Cardiac septum (tissue), 1 donor: ENCODE data around the gene TBC1D14. TPM values are rescaled to one million over a fixed set of nuclear protein-coding genes. Genes with fewer than 3 reads are reported as not detected.
"Not testable (repeated sequence)": the region's sequence is repeated elsewhere in the genome, so short reads cannot be mapped to it uniquely, and the experiment has no call there.

ENCODE experiments used
- DNase-seq: peaks from one replicate; pipeline ENCODE4 v3.0.0-alpha.2; 2020; ENCODE audit warnings: low spot score
- intact Hi-C: fragments of 100-400 bp; cut with DNase I; formaldehyde crosslinking; loops from one replicate; pipeline ENCODE4 v1.14.0; 2022
- total RNA-seq: library from RNA; stranded (reverse); fragmentation: NEBNext Ultra II Directional; extraction: Animal tissue kit (Norgen Biotek cat#: 25700); gene quantifications from one replicate; pipeline ENCODE4 v1.2.1, GENCODE V29; 2021
- donor health status: DM: no; HTN: no; CAD: no.

Gene TBC1D14
- total RNA-seq, 1 donor from 2014 or later, result 30.8 TPM

DNA sequence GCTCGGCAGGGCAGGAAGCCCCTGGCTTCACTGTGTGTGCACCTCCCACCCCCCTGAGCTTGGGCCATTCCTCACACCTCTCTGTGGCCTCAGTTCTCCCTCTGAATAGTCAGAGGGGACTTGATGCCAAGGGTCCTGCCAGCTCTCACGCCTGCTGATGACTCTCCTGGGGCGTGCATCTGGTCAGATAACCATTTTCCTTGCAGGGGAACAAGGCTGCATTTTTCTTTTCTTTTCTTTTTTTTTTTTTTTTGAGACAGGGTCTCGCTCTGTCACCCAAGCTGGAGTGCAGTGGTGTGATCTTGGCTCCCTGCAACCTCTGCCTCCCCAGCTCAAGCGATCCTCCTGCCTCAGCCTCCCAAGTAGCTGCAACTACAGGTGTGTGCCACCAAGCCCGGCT lies 3.1 kb upstream of the TBC1D14 start:
- intact Hi-C loops, DNase-seq: not testable (repeated sequence)

DNA sequence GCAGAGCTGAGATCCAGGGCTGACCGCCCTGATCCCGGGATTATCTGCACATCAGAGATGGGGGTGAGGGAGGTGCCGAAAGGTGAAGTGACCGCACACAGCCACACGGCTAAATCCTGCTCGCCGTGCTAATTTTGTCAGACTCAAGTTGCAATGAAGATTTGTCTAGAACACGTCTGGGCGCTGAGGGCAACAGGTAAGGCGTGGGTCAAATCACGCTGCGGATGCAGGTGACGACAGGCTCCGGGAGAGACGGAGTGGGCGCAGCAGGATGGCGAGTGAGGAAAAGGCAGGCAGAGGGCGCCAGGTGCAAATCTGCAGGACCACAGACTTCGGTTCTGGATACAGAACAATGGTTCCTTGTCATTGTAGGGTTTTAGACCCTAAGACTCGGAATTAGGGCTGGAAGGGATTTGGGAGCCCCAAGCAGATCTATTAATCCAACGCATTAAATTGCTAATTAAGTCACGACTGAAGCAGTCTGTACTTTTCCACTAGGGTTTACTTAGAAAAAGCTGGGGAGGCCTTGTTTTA lies 1.9 kb upstream of the TBC1D14 start:
- intact Hi-C loops, result no loop called here

DNA sequence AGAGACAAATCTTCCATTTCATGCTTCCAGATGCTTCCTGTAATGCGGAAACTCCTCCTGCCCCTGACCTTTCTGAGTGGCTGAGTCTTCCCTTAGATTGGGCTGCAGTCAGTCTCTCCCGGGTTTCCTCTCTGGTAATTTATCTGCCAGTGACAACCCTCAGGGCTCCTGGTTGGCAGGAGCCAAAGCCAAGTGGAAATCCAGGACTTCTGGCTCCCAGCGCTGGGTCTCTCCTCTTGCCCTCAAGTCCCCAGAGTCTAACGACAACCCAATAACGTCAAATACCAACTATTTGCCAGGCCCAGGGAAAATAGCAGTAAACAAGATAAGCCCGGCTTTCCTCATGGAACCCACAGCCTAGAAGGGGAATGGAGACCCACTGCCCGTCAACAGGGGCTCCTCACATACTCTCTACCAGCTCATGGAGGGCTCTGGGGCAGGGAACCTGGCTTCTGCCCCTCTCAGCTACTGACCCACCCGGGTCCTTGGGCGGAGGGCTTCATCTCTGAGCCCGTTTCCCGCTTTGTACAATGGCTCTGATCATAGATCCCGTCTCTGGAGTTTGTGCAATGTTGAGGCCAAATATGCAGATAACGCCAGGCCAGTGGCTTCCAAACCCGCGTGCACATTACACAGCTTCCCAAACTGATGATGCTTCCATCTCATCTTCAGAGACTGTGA lies 1.1 kb upstream of the TBC1D14 start:
- intact Hi-C loops, result loop anchor here (1.0 kb wide), 2 partner anchors 79 to 160 kb away; partner anchors contain the start of gene GRPEL1
- no peak for DNase-seq

More for the DNA sequence above, 1.9 kb upstream of the TBC1D14 start:
- DNase-seq, result no peak

DNA sequence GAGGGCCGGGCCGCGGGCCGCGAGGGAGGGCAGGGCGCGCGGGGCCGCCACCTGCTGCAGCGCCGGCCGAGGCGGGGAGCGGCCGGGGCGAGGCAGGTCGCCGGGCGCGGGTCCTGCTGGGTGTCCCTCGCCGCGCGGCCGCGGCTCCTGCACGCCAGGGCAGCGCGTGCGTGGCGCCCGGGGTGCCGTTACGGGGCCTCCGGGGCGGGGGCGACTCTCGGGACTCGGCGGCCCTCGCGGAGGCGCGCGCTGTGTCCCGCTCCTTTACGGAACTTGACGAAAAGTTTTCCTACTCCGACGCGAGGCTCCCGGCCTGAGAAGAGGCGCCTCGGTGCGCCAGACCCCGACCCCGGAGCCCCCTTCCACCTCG lies 329 bp downstream of the TBC1D14 start:
- DNase-seq, result no peak
- intact Hi-C loops, result loop anchor here (1.0 to 5.0 kb wide), 3 partner anchors 62 to 158 kb away; partner anchors contain the start of gene GRPEL1

DNA sequence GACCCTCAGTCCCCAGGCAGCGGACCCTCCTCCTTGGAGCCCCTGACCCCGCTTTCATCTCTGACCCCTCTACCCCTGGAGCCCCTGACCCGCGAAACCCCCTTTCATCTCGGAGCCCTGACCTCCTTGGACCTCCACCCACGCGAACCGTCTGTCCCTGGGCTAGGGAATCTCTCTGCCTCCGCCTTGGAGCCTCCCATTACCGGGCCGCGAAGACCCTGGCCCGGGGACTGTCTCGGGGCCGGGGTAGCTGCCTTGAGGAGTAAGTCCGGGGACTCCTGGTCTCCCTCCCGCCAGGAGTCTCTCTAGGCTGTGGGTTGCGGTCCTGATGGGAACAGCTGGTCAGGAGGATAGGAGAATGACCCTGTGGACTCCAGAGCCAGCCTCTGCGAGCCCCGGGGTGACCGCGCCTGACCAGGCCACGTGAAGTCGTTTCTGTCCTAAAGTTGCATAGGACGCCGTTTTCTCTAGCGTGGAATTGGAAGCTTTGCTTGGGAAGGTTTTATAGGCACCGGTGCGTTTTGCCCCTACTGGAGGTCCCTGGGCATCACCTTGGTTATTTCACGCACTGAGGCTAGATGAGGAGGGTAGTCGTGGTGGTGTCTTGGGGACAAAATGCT lies 824 bp downstream of the TBC1D14 start:
- intact Hi-C loops, result loop anchor here (5.0 kb wide), 1 partner anchor 62 kb away; no protein-coding TSS in a partner anchor
- no peak for DNase-seq

DNA sequence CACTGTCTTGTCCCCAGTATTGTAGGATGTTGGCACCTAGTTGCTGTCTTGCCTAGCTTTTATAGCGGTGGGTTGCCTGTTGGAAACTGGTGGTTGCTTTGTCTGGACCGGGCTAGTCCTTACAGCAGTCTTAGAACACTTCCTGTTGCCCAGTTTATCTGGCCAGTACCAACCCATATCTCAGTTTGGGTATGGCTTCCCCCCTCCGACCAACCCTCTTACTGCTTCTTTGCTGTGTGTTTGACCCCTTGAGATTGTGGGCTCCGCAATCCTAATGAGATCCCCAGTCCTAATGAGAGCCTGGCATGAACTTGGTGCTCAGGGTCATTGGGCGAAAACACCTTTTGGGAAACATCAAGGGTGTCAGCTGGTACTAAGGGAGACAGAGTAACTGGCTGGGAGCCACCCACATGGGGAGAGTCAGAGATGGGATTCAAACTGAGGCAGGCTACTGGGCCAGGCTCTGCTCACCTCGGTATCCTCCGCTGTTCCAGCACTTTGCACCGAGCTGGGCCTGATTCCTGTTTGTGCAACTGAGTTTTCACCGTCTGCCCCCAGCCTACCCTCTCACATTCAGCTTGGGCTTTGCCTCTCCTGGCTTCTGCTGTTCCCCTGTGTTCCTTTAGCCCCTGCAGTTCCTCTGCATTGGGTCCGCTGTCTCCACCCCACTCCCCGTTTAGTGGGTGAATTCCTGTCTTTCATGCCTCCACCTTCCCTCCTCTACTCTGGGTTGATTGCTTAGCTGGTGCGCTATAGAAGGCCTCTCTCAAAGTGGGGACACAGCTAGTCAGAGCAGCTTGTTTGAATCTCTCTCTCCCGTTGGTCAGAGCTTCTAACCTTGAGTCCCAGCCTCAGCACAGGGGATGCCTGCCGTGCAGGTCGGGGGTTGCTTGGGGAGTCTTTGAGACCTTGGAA lies 1.6 kb downstream of the TBC1D14 start:
- intact Hi-C loops, result loop anchor here (5.0 kb wide), 1 partner anchor 61 kb away; no protein-coding TSS in a partner anchor
- DNase-seq, result no peak

DNA sequence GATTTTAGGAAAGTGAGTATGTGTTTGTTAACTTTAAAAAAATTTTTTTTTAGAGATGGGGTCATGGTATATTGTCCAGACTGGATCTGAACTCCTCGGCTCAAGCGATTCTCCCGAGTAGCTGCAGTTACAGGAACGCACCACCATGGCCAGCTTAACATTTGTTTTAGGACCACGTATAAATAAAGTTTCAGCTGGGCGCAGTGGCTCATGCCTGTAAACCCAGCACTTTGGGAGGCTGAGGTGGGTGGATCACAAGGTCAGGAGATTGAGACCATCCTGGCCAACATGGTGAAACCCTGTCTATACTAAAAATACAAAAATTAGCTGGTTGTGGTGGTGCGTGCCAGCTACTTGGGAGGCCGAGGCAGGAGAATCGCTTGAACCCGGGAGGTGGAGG lies 2.3 kb downstream of the TBC1D14 start:
- not testable (repeated sequence) for DNase-seq
- intact Hi-C loops, result loop anchor here (5.0 kb wide), 1 partner anchor 60 kb away; no protein-coding TSS in a partner anchor

DNA sequence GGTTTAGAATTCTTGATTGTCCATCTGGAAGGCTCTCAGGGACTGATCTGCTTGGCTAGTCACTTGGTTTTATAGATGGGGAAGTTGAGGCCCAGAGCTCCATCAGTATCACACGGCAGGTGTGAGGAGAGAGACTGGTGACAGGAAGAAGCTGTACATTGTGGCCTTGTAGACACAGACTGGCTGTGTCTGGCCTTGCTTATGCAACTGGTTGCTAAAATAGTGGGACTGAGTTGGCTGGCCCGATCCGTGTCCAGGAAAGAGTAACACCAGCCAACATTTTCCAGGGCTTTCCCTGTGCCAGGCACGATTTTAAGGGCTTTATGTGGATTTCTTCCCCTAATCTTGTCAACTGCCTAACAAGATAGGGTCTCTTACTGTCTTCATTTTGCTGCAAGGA lies 2.8 kb downstream of the TBC1D14 start:
- DNase-seq, result no peak

DNA sequence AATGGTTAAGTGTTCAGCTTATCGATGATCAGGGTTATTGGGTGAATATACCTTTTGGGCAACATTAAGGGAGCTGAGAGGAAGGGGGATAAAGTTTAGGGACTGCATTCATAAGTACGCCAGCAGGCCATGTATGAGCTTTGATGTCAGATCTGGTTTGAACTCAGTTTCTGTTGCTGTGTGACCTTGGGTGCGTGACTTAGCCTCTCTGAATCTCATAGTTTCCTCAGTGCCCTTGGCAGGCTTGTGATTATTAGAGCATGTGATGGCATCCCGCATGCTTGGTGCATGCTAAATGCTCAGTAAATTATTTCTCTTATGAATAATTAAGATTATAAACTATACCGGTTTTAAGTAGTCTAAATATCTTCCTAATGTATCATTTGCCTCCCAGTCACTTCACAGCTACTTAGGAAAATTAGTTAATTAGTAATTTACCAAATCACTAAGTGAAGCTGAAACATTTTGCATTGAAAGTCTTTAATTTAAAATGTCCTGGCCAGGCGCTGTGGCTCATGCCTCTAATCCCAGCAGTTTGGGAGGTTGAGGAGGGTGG lies 3.8 kb downstream of the TBC1D14 start:
- DNase-seq, result no peak
- intact Hi-C loops, result loop anchor here (5.0 kb wide), 1 partner anchor 59 kb away; no protein-coding TSS in a partner anchor

More for the DNA sequence above, 2.8 kb downstream of the TBC1D14 start:
- intact Hi-C loops, result loop anchor here (5.0 kb wide), 1 partner anchor 60 kb away; no protein-coding TSS in a partner anchor

DNA sequence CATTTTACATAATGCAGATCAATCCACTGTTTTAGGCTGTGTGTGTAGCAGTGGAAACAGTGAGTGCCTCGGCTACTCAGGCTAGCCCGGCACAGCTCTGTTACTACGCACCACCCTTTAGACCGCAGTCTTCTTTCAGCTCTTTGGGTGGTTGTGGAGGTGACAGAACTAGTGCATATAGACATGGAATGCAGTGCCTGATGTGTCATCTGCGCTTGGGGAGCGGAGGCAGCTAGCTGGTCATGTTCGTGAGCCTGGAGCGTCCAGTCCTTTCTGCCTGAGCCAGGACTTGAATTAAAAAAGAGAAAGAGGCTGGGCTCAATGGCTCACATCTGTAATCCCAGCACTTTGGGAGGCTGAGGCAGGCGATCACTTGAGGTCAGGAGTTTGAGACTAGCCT lies 4.8 kb downstream of the TBC1D14 start:
- no peak for DNase-seq
- intact Hi-C loops, result loop anchor here (5.0 kb wide), 1 partner anchor 58 kb away; no protein-coding TSS in a partner anchor

DNA sequence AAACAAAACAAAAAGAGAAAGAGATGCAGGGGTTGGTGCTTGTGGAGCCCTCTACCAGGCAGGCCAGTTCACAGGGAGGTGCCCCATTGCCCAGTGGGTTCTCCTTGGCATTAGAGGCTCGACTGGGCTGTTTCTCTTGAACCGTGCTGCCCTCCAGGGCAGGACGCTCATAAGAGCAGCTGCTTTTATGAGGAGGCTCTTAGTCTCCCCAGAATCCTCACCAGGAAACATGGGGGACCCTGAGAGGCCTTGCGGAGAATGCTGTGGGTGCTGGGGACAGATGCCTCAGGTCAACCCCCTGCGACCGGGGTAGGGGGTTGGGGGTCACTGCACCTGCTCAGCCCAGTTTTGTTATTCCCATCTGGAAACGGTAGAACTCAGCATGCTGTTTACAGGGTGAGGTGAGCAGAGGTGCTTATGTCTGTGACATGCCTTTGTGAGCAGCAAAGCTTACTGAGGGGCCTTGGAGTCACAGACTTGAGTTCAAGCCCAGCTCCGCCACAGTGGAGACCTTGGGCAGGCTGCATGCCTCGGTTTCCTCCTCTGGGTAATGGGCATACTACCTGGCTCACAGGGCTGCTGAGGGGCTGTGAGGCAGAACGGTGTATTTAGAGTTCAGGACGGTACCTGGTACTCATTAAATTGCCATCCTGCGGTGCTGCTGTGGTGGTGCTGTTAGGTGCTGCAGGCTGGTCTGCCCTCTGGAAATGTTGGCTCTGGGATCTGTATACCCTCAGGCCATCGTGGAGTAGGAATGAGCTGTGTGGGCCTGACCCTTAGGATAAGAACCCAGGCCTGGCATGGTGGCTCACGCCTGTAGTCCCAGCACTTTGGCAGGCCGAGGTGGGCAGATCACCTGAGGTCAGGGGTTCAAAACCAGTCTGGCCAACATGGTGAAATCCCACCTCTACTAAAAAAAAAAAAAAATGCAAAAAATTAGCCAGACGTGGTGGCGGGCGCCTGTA lies 5.7 kb downstream of the TBC1D14 start:
- intact Hi-C loops, result no loop called here
- DNase-seq, result no peak

DNA sequence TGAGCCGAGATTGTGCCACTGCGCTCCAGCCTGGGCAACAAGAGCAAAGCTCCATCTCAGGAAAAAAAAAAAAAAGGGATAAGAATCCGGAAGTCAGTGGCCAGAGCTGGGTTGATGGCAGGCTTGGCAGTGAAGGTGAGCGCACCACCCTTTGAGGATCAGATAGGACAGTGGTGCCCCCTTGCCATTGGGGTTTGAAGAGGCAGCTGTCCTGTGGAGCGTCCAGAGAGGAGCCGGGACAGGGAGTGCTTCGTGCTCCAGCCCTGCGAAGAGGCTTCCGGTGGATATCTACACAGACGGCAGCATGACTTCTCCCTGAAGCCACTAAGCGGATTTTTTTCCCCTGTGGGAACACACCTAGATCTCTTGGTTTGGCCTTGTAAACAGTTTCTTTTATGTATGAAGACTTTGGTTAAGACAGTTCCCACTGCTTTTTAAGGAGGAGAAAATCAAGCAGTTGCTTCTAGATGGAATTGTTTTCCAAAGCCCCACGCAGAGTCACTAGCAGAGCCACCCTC lies 6.5 kb downstream of the TBC1D14 start:
- intact Hi-C loops, result no loop called here
- no peak for DNase-seq

DNA sequence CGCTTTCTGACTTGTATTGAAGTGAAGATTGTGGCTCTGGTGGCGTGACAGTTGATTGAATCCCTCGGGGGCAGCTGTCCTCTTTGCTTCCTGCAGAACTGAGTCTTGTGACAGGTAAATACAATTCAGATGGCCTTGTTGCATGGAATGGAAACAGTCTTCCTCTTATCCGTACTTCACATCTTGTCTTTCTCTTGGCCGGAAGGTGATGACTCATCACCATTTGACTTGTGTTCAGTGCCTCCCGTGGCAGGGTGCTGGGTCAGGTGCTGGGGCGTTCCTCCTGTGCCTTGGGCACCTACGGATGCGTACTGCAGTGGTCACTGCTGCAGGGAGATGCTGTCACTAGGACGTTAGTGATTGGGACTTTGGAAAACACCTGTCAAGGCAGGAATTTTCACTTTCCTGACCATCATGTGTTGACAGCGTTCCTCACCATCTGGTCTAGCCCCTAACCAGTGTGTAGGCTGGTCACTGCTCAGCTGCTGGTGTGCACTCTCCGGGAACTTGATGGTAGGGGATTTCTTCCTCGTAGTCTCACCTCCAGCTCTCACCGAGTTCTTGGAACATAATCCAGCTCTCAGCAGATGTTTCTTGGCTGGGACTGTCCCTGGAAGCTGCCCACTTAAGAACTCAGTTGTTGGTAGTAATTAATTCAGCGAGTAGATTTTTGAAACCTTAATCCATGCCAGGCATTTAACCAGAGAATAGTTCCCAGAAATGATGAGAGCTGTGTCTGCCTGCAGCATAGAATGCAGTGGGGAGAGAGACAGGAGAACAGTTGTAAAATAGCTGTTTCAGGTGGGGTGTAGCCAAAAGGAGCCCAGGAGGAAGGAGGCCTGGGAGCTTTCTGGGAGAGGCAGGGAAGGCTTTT lies 7.2 kb downstream of the TBC1D14 start:
- intact Hi-C loops, result no loop called here
- peak; percentile 94 for DNase-seq

DNA sequence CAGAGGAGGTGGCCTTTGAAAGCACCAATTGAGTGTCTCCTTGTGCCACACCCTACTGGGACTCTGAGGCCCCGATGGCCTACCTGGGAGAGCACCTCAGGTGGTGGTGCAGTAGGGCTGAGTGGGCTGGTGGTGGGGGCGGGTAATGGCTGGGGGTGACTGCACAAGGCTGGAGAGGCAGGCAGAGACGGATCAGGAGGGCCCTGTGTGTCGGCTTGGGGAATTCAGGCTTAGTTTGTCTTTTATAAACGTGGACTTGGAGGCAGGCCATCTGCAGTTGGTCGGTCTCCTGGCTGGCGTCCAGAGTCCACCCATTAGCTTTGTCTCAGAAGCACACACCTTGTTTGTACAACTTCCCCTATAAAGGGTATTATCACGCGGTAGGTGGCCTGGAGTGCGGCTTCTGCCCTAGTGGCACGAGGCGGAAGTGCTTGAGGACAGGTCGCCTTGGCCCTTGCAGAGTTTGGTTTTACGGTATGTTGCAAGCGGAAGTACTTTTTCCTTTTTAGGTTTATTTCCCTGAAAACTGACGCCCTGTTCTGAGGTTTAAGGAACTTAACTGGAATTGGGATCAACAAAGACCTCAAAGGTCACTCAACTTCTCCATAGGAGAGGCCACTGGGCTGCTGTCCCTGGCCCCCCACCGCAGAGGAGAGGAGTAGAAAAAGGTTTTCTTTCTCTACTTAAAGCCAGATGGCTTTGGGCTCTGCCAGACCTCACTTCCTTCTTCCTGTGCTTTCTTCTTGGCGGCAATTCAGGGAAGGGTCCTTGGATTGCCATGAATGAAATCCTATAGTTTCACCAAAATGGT lies 8.0 kb downstream of the TBC1D14 start:
- intact Hi-C loops, result loop anchor here (1.0 kb wide), 1 partner anchor 26 kb away; no protein-coding TSS in a partner anchor
- DNase-seq, result peak; percentile 93

DNA sequence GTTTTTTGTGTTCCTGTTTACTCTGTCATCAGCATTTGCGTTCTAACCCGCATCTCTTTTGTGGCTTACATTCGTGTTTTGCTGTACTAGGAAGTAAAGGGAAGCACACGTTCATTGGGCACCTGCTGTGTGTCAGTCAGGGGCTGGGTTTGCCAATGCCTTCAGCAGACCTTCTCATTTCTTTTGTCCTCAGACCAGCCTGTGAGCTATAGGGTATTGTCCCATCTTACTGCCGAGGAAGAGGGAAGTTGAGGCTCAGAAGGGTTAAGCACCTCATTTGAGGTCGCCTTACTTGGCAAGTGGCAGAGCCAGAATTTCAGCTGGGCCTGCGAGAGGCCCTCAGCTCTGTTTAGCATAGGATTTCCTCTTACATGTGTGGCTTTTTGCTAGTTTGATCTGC lies 8.7 kb downstream of the TBC1D14 start:
- intact Hi-C loops, result loop anchor here (1.0 kb wide), 1 partner anchor 25 kb away; no protein-coding TSS in a partner anchor
- no peak for DNase-seq

DNA sequence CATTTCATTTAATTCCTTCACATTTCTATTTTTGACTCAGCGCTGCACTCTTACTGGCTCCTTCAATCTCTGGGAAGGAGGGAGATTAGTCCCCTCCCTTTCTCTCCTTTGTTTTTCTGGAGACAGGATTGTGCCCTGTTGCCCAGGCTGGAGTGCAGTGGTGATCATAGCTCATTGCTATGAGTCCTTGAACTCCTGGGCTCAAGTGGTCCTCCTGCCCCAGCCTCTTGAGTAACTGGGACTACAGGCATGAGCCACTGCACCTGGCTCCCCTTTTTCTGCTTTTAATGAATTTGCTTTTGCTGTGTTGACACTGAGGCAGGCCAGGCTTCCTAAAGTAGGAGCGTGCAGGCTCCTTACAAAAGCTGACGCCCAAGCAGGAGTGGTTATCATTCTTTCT lies 10.5 kb downstream of the TBC1D14 start:
- no peak for DNase-seq
- intact Hi-C loops, result no loop called here
